Trophoblast cell (in vitro differentiated cells and primary cell): ENCODE results near the gene RXFP3.
"Not testable (repeated sequence)": the region's sequence is repeated elsewhere in the genome, so short reads cannot be mapped to it uniquely, and the experiment has no call there.

Source experiments
- DNase-seq, 2 donors: peaks; one replicate each; pipeline ENCODE4 v3.0.0-alpha.2; 2016
- H2AFZ ChIP-seq: 2 replicates; pipeline ENCODE4 v1.6.1; 2013; ENCODE audit warnings: low read length, moderate library complexity, mild to moderate bottlenecking; ENCODE audit not compliant: insufficient read depth, poor library complexity
- H2AK5ac ChIP-seq: 2 replicates; pipeline ENCODE4 v1.6.1; 2013; ENCODE audit warnings: mild to moderate bottlenecking, low read length
- H2BK120ac ChIP-seq: 2 replicates; pipeline ENCODE4 v1.6.1; 2013; ENCODE audit warnings: low read length, mild to moderate bottlenecking, moderate library complexity; ENCODE audit not compliant: insufficient read depth, poor library complexity
- H2BK12ac ChIP-seq: 2 replicates; pipeline ENCODE4 v1.6.1; 2013; ENCODE audit warnings: mild to moderate bottlenecking, low read length, moderate library complexity
- H2BK5ac ChIP-seq: 2 replicates; pipeline ENCODE4 v1.6.1; 2013; ENCODE audit warnings: low read length, low read depth, moderate library complexity, mild to moderate bottlenecking; ENCODE audit not compliant: poor library complexity
- H3K14ac ChIP-seq: 2 replicates; pipeline ENCODE4 v1.6.1; 2013; ENCODE audit warnings: mild to moderate bottlenecking, low read length
- H3K18ac ChIP-seq: 2 replicates; pipeline ENCODE4 v1.6.1; 2013; ENCODE audit warnings: mild to moderate bottlenecking, low read length
- H3K23ac ChIP-seq: 2 replicates; pipeline ENCODE4 v1.6.1; 2013; ENCODE audit warnings: low read length
- H3K27ac ChIP-seq: 2 replicates; pipeline ENCODE4 v1.5.1; 2013; ENCODE audit warnings: low read depth, mild to moderate bottlenecking, inconsistent platforms, low read length, moderate library complexity
- H3K27me3 ChIP-seq: 2 replicates; pipeline ENCODE4 v1.6.1; 2013; ENCODE audit warnings: inconsistent platforms, mild to moderate bottlenecking, low read length, moderate library complexity; ENCODE audit not compliant: insufficient read depth
- H3K36me3 ChIP-seq, 2 experiments: 1 replicate in 1 of 2; 2 replicates in 1 of 2; pipeline ENCODE4 v1.6.1; 2013; ENCODE audit warnings: low read length in 2 of 2, mild to moderate bottlenecking in 2 of 2, moderate library complexity in 1 of 2; ENCODE audit not compliant: insufficient read depth in 2 of 2, control insufficient read depth in 1 of 2
- H3K4ac ChIP-seq: 2 replicates; pipeline ENCODE4 v1.6.1; 2013; ENCODE audit warnings: low read depth, mild to moderate bottlenecking, low read length, moderate library complexity
- H3K4me1 ChIP-seq, 2 experiments: 1 replicate in 1 of 2; 2 replicates in 1 of 2; pipeline ENCODE4 v1.6.1; 2013; ENCODE audit warnings: low read length in 2 of 2, mild to moderate bottlenecking in 2 of 2, moderate library complexity in 1 of 2; ENCODE audit not compliant: insufficient read depth in 2 of 2, control insufficient read depth in 1 of 2
- H3K4me2 ChIP-seq: 2 replicates; pipeline ENCODE4 v1.6.1; 2013; ENCODE audit warnings: inconsistent platforms, mild to moderate bottlenecking, low read length, moderate library complexity
- H3K4me3 ChIP-seq: 2 replicates; pipeline ENCODE4 v1.5.1; 2013; ENCODE audit warnings: mild to moderate bottlenecking, low read depth, low read length, inconsistent platforms
- H3K79me1 ChIP-seq: one replicate; pipeline ENCODE4 v1.6.1; 2013; ENCODE audit warnings: low read length
- H3K79me2 ChIP-seq: 2 replicates; pipeline ENCODE4 v1.6.1; 2013; ENCODE audit warnings: low read length, mild to moderate bottlenecking; ENCODE audit not compliant: control insufficient read depth, insufficient read depth, poor library complexity
- H3K9ac ChIP-seq: 2 replicates; pipeline ENCODE4 v1.6.1; 2013; ENCODE audit warnings: mild to moderate bottlenecking, low read length
- H3K9me3 ChIP-seq: 2 replicates; pipeline ENCODE4 v1.6.1; 2013; ENCODE audit warnings: low read depth, mild to moderate bottlenecking, control low read depth, inconsistent platforms, low read length; ENCODE audit not compliant: insufficient read depth
- H4K12ac ChIP-seq: 2 replicates; pipeline ENCODE4 v1.6.1; 2013; ENCODE audit warnings: low read depth, mild to moderate bottlenecking, low read length, moderate library complexity
- H4K8ac ChIP-seq: 2 replicates; pipeline ENCODE4 v1.6.1; 2013; ENCODE audit warnings: low read depth, mild to moderate bottlenecking, low read length, moderate library complexity
- H4K91ac ChIP-seq: one replicate; pipeline ENCODE4 v1.6.1; 2013; ENCODE audit warnings: low read depth, mild to moderate bottlenecking, low read length, moderate library complexity
- WGBS: extraction: QIAGEN DNeasy Blood & Tissue Kit; methylation state at CpG from one replicate; pipeline ENCODE4 v1.1.7; 2013; ENCODE audit warnings: missing lambda C conversion rate; ENCODE audit not compliant: insufficient read length, insufficient coverage; ENCODE audit errors: extremely low coverage; 5-methylcytosine and 5-hydroxymethylcytosine counted together

RXFP3 gene

GRCh38 chr5:33901156-33901555 is 35.0 kb upstream of the RXFP3 start:
- Histone ChIP-seq H3K27me3 (no peaks in the 10 kb centered on the region), H3K18ac (no peak overlapping the region), H3K79me2 (no peaks in the 10 kb centered on the region), H2BK12ac (no peak overlapping the region), H3K4me2 (no peak overlapping the region), H3K4me1 (no peaks in the 10 kb centered on the region), H2BK5ac (no peak overlapping the region), H3K23ac (no peak overlapping the region), H3K36me3 (no peaks in the 10 kb centered on the region), H3K79me1 (no peaks in the 10 kb centered on the region), H3K14ac (no peak overlapping the region), H4K91ac (no peak overlapping the region), H3K4ac (no peak overlapping the region), H3K9ac (no peak overlapping the region), H2AFZ (no peak overlapping the region), H3K9me3 (no peaks in the 10 kb centered on the region), H3K27ac (no peak overlapping the region), H4K12ac (no peak overlapping the region), H2BK120ac (no peak overlapping the region), H4K8ac (no peak overlapping the region), H3K4me3 (no peak overlapping the region), H2AK5ac (no peak overlapping the region)
- no CpG with 5 or more reads among the region's 1 CpG for WGBS
- no peak for DNase-seq

GRCh38 chr5:33903118-33903517 is 33.1 kb upstream of the RXFP3 start:
- no peak overlapping the region for H3K27ac ChIP-seq
- H3K4me2 ChIP-seq = no peak overlapping the region
- H3K9ac ChIP-seq = no peak overlapping the region
- no peak for DNase-seq
- H3K79me2 ChIP-seq = no peaks in the 10 kb centered on the region
- no peak overlapping the region for H4K91ac ChIP-seq
- no peak overlapping the region for H3K4me3 ChIP-seq
- H3K4me1 ChIP-seq = no peaks in the 10 kb centered on the region
- no CpG with 5 or more reads among the region's 2 CpGs for WGBS
- no peak overlapping the region for H2BK5ac ChIP-seq
- no peaks in the 10 kb centered on the region for H3K79me1 ChIP-seq
- H4K12ac ChIP-seq = no peak overlapping the region
- H2BK120ac ChIP-seq = no peak overlapping the region
- no peak overlapping the region for H3K18ac ChIP-seq
- H2AK5ac ChIP-seq = no peak overlapping the region
- H3K27me3 ChIP-seq = no peaks in the 10 kb centered on the region
- no peak overlapping the region for H3K23ac ChIP-seq
- H2AFZ ChIP-seq = no peak overlapping the region
- H3K14ac ChIP-seq = no peak overlapping the region
- H3K4ac ChIP-seq = no peak overlapping the region
- no peak overlapping the region for H2BK12ac ChIP-seq
- H3K36me3 ChIP-seq = no peaks in the 10 kb centered on the region
- H3K9me3 ChIP-seq = no peaks in the 10 kb centered on the region
- no peak overlapping the region for H4K8ac ChIP-seq

DNA sequence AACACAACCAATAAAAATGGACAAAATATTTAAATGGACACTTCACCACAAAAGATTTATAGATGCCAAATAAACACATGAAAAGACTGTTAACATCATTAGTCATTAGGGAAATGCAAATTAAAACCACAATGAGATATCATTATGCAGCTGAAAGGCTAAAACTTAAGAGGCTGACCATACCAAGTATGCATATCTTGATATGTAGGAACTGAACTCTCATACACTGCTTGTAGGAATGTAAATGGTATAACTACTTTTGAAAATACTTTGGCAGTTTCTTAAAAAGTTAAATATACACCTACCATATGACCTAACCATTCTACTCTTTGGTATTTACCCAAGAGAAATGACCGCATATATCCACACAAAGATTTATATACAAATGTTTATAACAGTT is 30.8 kb upstream of the RXFP3 start:
- Histone ChIP-seq H3K4me1 (no peaks in the 10 kb centered on the region), H3K9me3 (peaks cover 1% of the 10 kb centered on the region), H3K79me1 (no peaks in the 10 kb centered on the region), H3K79me2 (no peaks in the 10 kb centered on the region), H2AFZ (no peak overlapping the region), H3K4ac (no peak overlapping the region), H2BK5ac (no peak overlapping the region), H4K8ac (no peak overlapping the region), H3K27me3 (no peaks in the 10 kb centered on the region), H3K14ac (no peak overlapping the region), H3K23ac (no peak overlapping the region), H4K12ac (no peak overlapping the region), H3K27ac (no peak overlapping the region), H2AK5ac (no peak overlapping the region), H2BK12ac (no peak overlapping the region), H3K18ac (no peak overlapping the region), H4K91ac (no peak overlapping the region), H3K36me3 (no peaks in the 10 kb centered on the region), H3K4me3 (no peak overlapping the region), H2BK120ac (no peak overlapping the region), H3K4me2 (no peak overlapping the region), H3K9ac (no peak overlapping the region)
- WGBS = no CpG with 5 or more reads among the region's 1 CpG
- DNase-seq = no peak

- WGBS = no CpG with 5 or more reads among the region's 7 CpGs
- H3K23ac ChIP-seq, H3K14ac ChIP-seq, H3K79me1 ChIP-seq, DNase-seq, H2AK5ac ChIP-seq, H3K4me2 ChIP-seq, H3K4ac ChIP-seq, H4K12ac ChIP-seq, H2BK120ac ChIP-seq, H3K4me1 ChIP-seq, H2AFZ ChIP-seq, H4K91ac ChIP-seq, H3K9me3 ChIP-seq, H3K9ac ChIP-seq, H2BK12ac ChIP-seq, H3K4me3 ChIP-seq, H3K27me3 ChIP-seq, H4K8ac ChIP-seq, H2BK5ac ChIP-seq, H3K18ac ChIP-seq, H3K79me2 ChIP-seq, H3K36me3 ChIP-seq, H3K27ac ChIP-seq: not testable (repeated sequence)
Observed at GRCh38 chr5:33906248-33906647, 29.9 kb upstream of the RXFP3 start.
